ENCODE results near the gene MYO5C. TPM values are rescaled to one million over a fixed set of nuclear protein-coding genes. Genes with fewer than 3 reads are reported as not detected.

MYO5C gene
- total RNA-seq, 4 donors from 2014 or later, result 2.6 to 12.3 (median 10.2) TPM

DNA sequence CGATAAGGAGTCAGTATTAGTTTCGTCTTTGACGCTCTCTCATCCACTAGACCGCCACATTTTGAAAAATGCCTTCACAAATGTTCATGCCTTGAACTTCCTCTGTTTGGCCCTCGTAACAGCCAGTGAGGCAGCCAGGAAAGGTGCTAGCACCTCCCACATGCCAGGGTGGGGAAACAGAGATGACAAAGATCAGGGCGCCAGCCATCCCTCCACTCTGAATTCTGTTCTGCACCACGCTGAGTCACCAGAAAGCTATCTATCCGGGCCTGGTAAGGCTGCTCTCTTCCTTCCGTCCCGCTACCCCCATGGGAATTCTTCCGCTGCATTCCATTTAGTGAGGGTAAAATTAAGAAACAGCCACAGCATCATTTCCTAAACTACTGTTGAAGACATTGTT is 151.7 kb downstream of the MYO5C start:
- H3K9me3 ChIP-seq, result no peaks in the 10 kb centered on the region
- no peak overlapping the region for H3K27ac ChIP-seq
- TF ChIP-seq POLR2AphosphoS5 (IDR thresholded peaks at IDR 0.05), result no peak
- no peak for TF ChIP-seq POLR2A (IDR thresholded peaks at IDR 0.05)
- TF ChIP-seq, protein P1, sequence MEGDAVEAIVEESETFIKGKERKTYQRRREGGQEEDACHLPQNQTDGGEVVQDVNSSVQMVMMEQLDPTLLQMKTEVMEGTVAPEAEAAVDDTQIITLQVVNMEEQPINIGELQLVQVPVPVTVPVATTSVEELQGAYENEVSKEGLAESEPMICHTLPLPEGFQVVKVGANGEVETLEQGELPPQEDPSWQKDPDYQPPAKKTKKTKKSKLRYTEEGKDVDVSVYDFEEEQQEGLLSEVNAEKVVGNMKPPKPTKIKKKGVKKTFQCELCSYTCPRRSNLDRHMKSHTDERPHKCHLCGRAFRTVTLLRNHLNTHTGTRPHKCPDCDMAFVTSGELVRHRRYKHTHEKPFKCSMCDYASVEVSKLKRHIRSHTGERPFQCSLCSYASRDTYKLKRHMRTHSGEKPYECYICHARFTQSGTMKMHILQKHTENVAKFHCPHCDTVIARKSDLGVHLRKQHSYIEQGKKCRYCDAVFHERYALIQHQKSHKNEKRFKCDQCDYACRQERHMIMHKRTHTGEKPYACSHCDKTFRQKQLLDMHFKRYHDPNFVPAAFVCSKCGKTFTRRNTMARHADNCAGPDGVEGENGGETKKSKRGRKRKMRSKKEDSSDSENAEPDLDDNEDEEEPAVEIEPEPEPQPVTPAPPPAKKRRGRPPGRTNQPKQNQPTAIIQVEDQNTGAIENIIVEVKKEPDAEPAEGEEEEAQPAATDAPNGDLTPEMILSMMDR (IDR thresholded peaks at IDR 0.05), result no peak
- TF ChIP-seq EP300 (IDR thresholded peaks at IDR 0.05), result no peak
- H3K4me1 ChIP-seq, result no peaks in the 10 kb centered on the region
- WGBS, 2 donors (ENCODE audit: low coverage in 1 of 2), result 77 to 78% methylated on average over 7 to 11 of the region's 11 CpGs
- H3K27me3 ChIP-seq, result no peaks in the 10 kb centered on the region
- peaks cover 0 to 76% of the 10 kb centered on the region in 2 donors for H3K36me3 ChIP-seq
- no peak for ATAC-seq
- no peak overlapping the region for H3K4me3 ChIP-seq

Small RNA genes within 50 kb of the gene (small RNA-seq; reads per million reads assigned to genes)
- 0 to 0.13 (median 0) reads per million in 4 donors for gene MIR1266
- 0 reads per million in 4 donors for gene RF00019

Other genes with a start within 250 kb of the MYO5C start
- under 1 TPM in 1 of 4 donors, not detected in 3; 0.54 TPM for gene BCL2L10, start 183.0 kb downstream of the MYO5C start, total RNA-seq
- gene GNB5, start 104.4 kb downstream of the MYO5C start, total RNA-seq, result 10 to 100 TPM; 37.8 to 57.3 (median 47.9) TPM
- gene MYO5A, start 233.1 kb upstream of the MYO5C start, total RNA-seq, result 10 to 100 TPM; 24.3 to 41.9 (median 31.2) TPM